ENCODE data around the gene OSBPL3. TPM values are rescaled to one million over a fixed set of nuclear protein-coding genes. Genes with fewer than 3 reads are reported as not detected.

Gene OSBPL3
- total RNA-seq, 2 donors from 2014 or later = 9.0 to 14.8 TPM

- intact Hi-C loops (cut with DNase I) = no loop called here
Observed at GRCh38 chr7:25006276-25006675, 26.3 kb upstream of the OSBPL3 start.

GRCh38 chr7:25005658-25006057 is 25.7 kb upstream of the OSBPL3 start:
- Histone ChIP-seq H3K27ac (no peak overlapping the region), H3K4me3 (no peak overlapping the region), H3K27me3 (no peaks in the 10 kb centered on the region), H3K4me1 (no peaks in the 10 kb centered on the region), H3K9me3 (no peaks in the 10 kb centered on the region), H3K9ac (ENCODE audit: low read depth in 2 of 2, low read length in 2 of 2) (no peak overlapping the region), H3K36me3 (no peaks in the 10 kb centered on the region)
- no peak for DNase-seq
- intact Hi-C loops (cut with DNase I) = no loop called here
- TF ChIP-seq, protein P1, sequence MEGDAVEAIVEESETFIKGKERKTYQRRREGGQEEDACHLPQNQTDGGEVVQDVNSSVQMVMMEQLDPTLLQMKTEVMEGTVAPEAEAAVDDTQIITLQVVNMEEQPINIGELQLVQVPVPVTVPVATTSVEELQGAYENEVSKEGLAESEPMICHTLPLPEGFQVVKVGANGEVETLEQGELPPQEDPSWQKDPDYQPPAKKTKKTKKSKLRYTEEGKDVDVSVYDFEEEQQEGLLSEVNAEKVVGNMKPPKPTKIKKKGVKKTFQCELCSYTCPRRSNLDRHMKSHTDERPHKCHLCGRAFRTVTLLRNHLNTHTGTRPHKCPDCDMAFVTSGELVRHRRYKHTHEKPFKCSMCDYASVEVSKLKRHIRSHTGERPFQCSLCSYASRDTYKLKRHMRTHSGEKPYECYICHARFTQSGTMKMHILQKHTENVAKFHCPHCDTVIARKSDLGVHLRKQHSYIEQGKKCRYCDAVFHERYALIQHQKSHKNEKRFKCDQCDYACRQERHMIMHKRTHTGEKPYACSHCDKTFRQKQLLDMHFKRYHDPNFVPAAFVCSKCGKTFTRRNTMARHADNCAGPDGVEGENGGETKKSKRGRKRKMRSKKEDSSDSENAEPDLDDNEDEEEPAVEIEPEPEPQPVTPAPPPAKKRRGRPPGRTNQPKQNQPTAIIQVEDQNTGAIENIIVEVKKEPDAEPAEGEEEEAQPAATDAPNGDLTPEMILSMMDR (IDR thresholded peaks at IDR 0.05) = no peak

More at GRCh38 chr7:25006276-25006675, 26.3 kb upstream of the OSBPL3 start:
- TF ChIP-seq, protein P1 (IDR thresholded peaks at IDR 0.05) = no peak
- Histone ChIP-seq H3K27ac (no peak overlapping the region), H3K36me3 (no peaks in the 10 kb centered on the region), H3K4me3 (no peak overlapping the region), H3K9me3 (no peaks in the 10 kb centered on the region), H3K4me1 (no peaks in the 10 kb centered on the region), H3K27me3 (no peaks in the 10 kb centered on the region), H3K9ac (ENCODE audit: low read depth in 2 of 2, low read length in 2 of 2) (no peak overlapping the region)
- DNase-seq = no peak

DNA sequence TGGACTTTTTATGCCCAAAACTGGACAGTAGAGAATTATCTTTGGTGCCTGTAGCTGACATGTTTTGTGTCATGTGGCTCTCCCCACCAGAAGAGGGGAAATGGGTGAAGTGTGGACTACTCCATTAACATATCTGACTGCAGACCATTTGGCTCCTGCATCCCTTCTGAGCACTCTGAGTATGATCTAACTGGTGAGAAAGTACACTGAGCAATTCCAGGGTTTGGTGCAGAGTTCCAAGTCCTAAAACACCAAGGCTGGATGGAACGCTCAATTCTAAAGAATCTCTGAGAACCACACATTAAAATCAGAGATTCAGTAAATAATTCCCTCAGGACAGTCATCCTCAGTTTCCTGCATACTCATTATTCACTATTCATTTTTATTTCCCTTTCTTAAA is 22.8 kb upstream of the OSBPL3 start:
- intact Hi-C loops (cut with DNase I) = no loop called here
- no peak for DNase-seq

GRCh38 chr7:24995466-24995865 is 15.5 kb upstream of the OSBPL3 start:
- no peak for DNase-seq
- TF ChIP-seq, protein P1 (IDR thresholded peaks at IDR 0.05) = no peak
- no peak overlapping the region for H3K4me3 ChIP-seq
- intact Hi-C loops (cut with DNase I) = no loop called here
- H3K9me3 ChIP-seq = no peaks in the 10 kb centered on the region
- H3K4me1 ChIP-seq = no peaks in the 10 kb centered on the region
- no peak overlapping the region for H3K27ac ChIP-seq
- no peak overlapping the region for H3K9ac ChIP-seq (ENCODE audit: low read depth in 2 of 2, low read length in 2 of 2)
- no peaks in the 10 kb centered on the region for H3K27me3 ChIP-seq
- no peaks in the 10 kb centered on the region for H3K36me3 ChIP-seq

More for the DNA sequence above, 22.8 kb upstream of the OSBPL3 start:
- Histone ChIP-seq H3K9ac (ENCODE audit: low read depth in 2 of 2, low read length in 2 of 2) (no peak overlapping the region), H3K4me1 (no peaks in the 10 kb centered on the region), H3K4me3 (no peak overlapping the region), H3K9me3 (no peaks in the 10 kb centered on the region), H3K27ac (no peak overlapping the region), H3K36me3 (no peaks in the 10 kb centered on the region), H3K27me3 (no peaks in the 10 kb centered on the region)
- TF ChIP-seq, protein P1 (IDR thresholded peaks at IDR 0.05) = no peak

DNA sequence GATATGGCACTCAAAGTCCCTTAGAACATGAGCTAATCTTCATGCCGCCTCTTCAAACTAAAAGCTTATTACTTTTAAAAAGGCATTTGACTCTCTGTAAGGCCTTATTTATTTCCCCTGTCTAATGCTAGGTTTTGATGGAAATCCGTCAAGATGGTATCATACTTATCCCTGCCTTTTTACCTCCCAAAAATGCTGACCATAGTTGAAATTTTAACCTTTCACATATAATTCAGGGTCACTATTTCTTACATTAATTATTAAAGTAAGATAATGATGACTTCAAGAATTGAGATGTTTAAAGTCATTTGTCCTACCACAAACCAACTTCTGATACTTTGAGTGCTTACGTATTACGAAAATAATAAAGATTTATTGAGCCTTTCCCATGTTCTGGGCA is 12.3 kb upstream of the OSBPL3 start:
- Histone ChIP-seq H3K27ac (no peak overlapping the region), H3K9me3 (no peaks in the 10 kb centered on the region), H3K9ac (ENCODE audit: low read depth in 2 of 2, low read length in 2 of 2) (no peak overlapping the region), H3K4me3 (no peak overlapping the region), H3K4me1 (no peaks in the 10 kb centered on the region), H3K36me3 (no peaks in the 10 kb centered on the region), H3K27me3 (no peaks in the 10 kb centered on the region)
- intact Hi-C loops (cut with DNase I) = no loop called here
- TF ChIP-seq, protein P1 (IDR thresholded peaks at IDR 0.05) = no peak
- no peak for DNase-seq

DNA sequence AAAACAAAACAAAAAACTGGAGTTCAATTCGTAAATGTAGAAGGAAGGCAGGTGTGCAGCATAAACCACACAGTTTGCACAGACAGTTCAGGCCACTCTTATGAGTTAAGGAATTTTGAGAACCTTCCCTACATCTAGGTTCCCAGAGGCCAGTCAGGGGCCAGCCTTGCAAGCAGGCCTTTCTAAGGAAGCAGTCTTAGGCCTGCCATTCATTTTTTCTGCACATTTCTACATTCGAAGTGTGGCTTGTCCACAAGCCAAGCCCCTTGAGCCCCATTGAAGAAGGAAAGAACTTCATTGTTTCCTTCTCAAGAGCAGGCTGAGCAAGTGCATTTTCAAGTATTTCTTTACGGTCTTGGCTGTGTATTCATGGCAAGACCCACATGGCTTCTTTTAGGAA is 11.4 kb upstream of the OSBPL3 start:
- DNase-seq = no peak
- H3K36me3 ChIP-seq = no peaks in the 10 kb centered on the region
- H3K4me1 ChIP-seq = no peaks in the 10 kb centered on the region
- intact Hi-C loops (cut with DNase I) = no loop called here
- TF ChIP-seq, protein P1 (IDR thresholded peaks at IDR 0.05) = no peak
- no peaks in the 10 kb centered on the region for H3K9me3 ChIP-seq
- H3K27ac ChIP-seq = no peak overlapping the region
- no peak overlapping the region for H3K9ac ChIP-seq (ENCODE audit: low read depth in 2 of 2, low read length in 2 of 2)
- no peaks in the 10 kb centered on the region for H3K27me3 ChIP-seq
- no peak overlapping the region for H3K4me3 ChIP-seq

Data from colonic mucosa (tissue), 4 donors.